IPS-NIHi11 (cell line): ENCODE data around the gene USB1.
"Not testable (repeated sequence)": the region's sequence is repeated elsewhere in the genome, so short reads cannot be mapped to it uniquely, and the experiment has no call there.

ENCODE experiments used
- DNase-seq: peaks from one replicate; pipeline ENCODE4 v3.0.0; 2012; ENCODE audit warnings: mixed read lengths, low spot score

The USB1 gene

GRCh38 chr16:57970319-57970718, 30.9 kb upstream of the USB1 start:
- DNase-seq, result no peak

- no peak for DNase-seq
Measured at GRCh38 chr16:57970970-57971369, 30.2 kb upstream of the USB1 start, which contains the start of gene CNGB1. TSS of gene CNGB1 (minus strand) at chr16:57971128. CDS start at chr16:57967286, 3,842 bp downstream.

DNA sequence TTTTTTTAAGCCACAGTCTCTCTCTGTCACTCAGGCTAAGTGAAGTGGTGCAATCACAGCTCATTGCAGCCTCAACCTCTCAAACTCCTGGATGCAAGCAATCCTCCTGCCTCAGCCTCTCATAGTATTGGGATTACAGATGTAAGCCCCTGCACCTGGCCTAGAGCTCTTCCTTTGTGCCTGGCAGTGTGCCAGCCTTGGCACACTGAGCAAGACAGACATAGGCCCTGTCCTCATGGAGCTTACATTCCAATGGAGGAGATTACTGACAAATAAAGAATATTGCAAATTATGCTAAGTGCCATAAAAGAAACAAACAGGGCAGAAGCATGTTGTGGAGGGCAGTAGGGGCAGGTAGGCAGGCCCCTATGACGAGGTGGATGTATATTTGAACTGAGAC, 29.4 kb upstream of the USB1 start:
- no peak for DNase-seq

DNA sequence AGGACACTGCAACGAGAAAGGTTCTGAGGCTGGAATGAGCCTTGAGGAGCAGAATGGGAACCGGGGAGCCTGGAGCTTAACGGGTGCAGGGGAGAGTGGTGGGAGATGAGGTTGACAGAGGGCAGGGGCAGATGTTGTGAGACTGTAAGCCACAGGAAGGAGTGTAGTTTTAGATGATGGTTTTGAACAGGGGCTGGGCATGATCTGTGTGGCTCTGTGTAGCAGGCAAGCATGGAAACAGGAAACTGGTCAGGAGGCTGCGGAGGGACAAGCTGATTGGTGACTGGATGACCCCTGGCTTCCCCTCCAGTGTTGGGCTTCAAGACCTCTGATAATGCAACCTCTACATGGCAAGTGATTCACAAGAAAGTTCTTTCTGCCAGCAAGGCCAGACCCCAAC, 28.9 kb upstream of the USB1 start:
- DNase-seq, result no peak

- no peak for DNase-seq
Measured at GRCh38 chr16:57976331-57976796, 24.8 kb upstream of the USB1 start.

- no peak for DNase-seq
Measured at GRCh38 chr16:57977418-57978069, 23.7 kb upstream of the USB1 start.

GRCh38 chr16:57978070-57978465, 23.1 kb upstream of the USB1 start:
- DNase-seq, result not testable (repeated sequence)

DNA sequence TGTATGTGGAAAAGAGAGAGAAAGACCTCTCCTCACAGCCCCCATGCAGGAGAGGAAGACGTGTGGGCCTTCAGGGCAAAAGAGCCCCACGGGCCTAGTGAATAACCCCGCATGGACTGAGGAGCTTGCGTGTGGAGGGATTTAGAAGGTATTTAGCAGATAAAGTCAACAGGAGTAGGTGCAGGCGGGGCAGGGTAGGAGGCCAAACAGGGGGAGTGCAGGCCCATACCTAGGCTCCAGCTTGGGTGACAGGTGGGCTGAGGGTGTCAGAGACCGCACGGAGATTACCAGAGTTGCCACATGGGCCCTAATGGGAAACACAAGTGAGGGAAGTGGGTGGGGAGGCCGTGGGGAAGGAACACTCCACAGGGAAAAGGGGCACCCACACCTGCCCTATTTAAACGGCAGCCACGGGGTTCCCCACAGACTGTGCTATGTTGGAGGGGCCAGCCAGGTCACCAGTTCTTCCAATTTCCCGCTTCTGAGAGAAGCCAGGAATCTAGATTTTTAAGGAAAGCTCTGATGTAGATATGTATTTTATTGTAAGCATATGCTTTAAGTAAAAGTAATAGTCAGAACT, 22.1 kb upstream of the USB1 start:
- no peak for DNase-seq

- no peak for DNase-seq
Measured at GRCh38 chr16:57981636-57982035, 19.6 kb upstream of the USB1 start.

GRCh38 chr16:57982385-57982784, 18.8 kb upstream of the USB1 start:
- no peak for DNase-seq

- peak; percentile 99 for DNase-seq
Measured at GRCh38 chr16:57984443-57985203, 16.6 kb upstream of the USB1 start.

DNA sequence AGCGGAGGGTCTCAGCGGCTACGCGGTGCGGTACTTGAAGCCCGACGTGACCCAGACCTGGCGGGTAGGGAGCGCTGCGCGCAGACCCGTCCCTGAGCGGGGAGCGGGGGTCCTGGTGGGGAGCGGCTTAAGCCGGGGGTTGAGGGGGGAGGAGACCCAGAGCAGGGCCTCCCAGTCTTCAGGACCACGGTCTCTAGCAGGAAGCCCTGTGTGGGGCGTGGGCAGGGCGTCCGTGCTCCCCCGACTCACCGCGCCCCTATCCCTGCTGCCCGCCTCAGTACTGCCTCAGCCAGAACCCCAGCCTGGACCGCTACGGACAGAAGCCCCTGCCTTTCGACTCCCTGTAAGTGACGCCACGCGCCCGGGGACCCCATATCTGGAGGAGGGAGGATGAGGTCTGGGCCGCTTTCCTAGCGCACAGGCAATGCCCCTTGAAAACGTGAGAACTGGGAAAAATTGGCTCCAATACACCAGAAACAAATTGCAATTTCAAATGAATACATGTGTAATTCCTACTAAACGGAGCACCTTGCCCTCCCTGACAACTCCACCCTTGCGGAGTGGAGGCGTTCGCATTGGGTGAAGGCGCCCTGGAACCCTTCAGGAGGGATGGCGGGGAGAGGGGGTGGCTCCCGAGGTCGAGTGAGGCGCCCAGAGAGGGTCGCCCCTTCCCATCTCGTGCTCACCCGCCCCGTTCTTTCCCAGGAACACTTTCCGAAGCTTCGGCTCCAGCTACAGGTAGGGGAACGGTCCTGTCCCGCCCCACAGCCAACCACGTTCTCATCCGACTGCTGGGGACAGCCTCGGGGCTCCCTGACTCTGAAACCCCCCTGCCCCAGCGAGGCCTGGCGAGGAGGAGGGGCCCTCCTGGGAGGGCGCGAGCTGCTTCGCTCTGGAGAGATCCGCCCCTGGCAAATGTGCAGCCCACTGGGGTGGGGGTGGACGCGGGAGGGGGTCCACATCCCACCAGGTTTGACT, 15.7 kb upstream of the USB1 start:
- DNase-seq, result peak; percentile 78

DNA sequence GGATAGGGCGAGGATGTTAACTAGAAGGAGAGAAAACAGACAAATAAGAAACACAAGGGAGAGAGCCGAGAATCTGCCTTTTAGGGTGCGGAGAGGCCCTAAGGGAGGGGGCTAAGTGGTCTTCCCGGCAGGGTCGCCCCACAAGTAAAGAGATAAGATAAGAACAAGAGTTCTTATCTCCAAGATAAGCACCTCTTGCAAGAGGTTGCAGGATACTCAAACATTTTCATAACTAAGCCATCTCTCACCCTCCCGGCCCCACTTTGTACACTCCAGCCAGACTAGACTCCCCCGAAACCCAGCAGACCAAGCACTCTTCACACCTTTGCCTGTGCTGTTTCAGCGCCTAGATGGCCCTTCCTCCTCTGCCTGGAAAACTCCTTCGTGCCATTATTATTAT, 15.0 kb upstream of the USB1 start:
- DNase-seq, result no peak

DNA sequence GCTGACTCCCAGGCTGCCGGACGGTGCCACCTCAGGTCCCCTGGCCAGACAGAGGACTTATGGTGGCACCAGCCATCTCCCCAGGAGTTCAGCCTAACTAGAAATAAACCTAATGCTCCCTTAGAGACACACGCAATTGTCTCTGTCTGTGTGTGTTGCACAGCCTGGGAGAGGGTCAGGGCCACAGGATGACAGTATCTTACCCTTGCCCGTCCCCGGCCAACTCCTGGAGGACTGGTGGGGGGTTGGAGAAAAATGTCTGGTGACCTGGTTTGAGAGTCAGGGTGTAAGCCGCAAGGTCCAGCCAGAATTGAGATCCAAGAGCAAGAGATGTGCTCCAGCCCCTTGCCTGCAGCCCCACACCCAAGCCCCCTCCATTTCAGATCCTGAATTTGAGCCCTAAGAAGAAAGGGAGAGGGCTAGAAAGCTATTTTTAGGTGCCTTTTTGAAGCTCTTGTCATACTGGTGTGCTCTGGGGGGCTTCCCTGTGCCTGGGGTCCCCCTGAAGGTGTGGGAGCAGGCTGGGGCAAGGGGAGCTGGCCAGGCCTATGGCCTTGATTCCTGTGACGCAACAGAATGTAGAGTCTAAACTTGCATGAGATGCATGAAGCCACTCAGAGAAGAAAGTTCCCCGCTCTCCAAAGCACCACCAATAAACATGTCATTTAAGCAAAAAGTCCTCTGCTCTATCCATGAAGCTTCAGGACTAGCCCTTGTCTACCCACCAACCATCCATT, 13.6 kb upstream of the USB1 start:
- DNase-seq, result no peak

DNA sequence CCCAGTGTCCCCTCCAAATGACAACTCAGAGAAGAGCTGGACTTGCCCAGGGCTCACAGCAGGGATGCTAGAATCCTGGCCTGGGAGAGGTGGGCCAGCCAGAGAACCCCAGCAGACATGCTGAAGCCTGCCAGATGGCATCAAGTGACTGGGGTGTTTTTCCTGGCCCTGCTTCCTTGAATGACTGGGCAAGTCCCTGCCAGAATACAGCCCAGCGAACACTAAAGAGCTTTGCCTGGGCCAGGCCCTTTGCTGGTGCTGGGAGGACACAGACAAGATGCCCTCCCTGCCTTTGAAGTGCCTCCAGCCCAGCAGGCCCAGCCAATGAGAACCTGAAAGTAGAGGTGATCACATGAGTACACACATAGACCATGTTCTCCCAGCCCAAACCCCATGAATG, 12.3 kb upstream of the USB1 start:
- no peak for DNase-seq

GRCh38 chr16:57991551-57992059, 9.6 kb upstream of the USB1 start:
- DNase-seq, result no peak

GRCh38 chr16:57992084-57992483, 9.1 kb upstream of the USB1 start:
- no peak for DNase-seq

- DNase-seq, result no peak
Measured at GRCh38 chr16:57993438-57993837, 7.8 kb upstream of the USB1 start.

DNA sequence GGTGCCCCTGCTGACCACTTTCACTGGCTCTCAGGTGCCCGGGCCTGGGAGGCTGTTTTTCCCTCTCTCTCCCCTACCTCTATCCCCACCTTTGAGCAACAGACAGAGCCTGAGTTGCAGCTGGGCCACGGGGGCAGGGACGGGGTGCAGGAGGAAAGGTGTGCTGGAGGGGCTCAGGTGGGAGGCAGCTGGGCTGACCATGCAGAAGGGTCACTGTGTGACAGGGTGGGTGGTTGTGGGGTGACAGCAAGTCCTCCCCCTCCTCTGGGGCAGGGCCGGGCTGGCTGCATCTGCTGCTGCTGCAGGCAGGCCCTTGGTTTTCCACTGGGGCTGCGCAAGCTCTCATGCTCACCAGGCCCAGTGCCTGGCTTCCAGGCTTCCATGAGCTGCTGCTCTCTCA, 7.3 kb upstream of the USB1 start:
- DNase-seq, result no peak

- no peak for DNase-seq
Measured at GRCh38 chr16:57994361-57994760, 6.8 kb upstream of the USB1 start.

GRCh38 chr16:57994778-57995177, 6.4 kb upstream of the USB1 start:
- peak; percentile 64 for DNase-seq
